Activated naive CD8-positive, alpha-beta T cell (primary cell): Measurements from ENCODE around the gene RGS2.

Source experiments
- H3K27ac Mint-ChIP-seq: one replicate; pipeline ENCODE4 v1.8.0; 2021; ENCODE audit warnings: mixed read lengths
- H3K27me3 Mint-ChIP-seq: one replicate; pipeline ENCODE4 v1.8.0; 2021; ENCODE audit warnings: mixed read lengths
- H3K36me3 Mint-ChIP-seq: one replicate; pipeline ENCODE4 v1.8.0; 2021; ENCODE audit warnings: mixed read lengths
- H3K4me1 Mint-ChIP-seq: one replicate; pipeline ENCODE4 v1.8.0; 2021; ENCODE audit warnings: low read depth, mixed read lengths
- H3K4me3 Mint-ChIP-seq: one replicate; pipeline ENCODE4 v1.8.0; 2021; ENCODE audit warnings: mild to moderate bottlenecking, mixed read lengths
- H3K9me3 Mint-ChIP-seq: one replicate; pipeline ENCODE4 v1.8.0; 2021; ENCODE audit warnings: low read depth, mixed read lengths

Gene RGS2

GRCh38 chr1:192809307-192810252, 741 bp downstream of the RGS2 start:
- H3K4me3 Mint-ChIP-seq: peak overlapping the region; percentile 98
- no peaks in the 10 kb centered on the region for H3K27me3 Mint-ChIP-seq
- peak overlapping the region; percentile 82 for H3K27ac Mint-ChIP-seq
- H3K9me3 Mint-ChIP-seq: no peaks in the 10 kb centered on the region
- peaks cover 39% of the 10 kb centered on the region for H3K4me1 Mint-ChIP-seq
- H3K36me3 Mint-ChIP-seq: no peaks in the 10 kb centered on the region

- Mint-ChIP-seq H3K4me1 (peaks cover 39% of the 10 kb centered on the region), H3K36me3 (no peaks in the 10 kb centered on the region), H3K27me3 (no peaks in the 10 kb centered on the region), H3K27ac (no peak overlapping the region), H3K4me3 (peak overlapping the region; percentile 98), H3K9me3 (no peaks in the 10 kb centered on the region)
Observed at GRCh38 chr1:192810253-192810880, 1.5 kb downstream of the RGS2 start.

- Mint-ChIP-seq H3K4me3 (peak overlapping the region; percentile 14), H3K4me1 (peaks cover 37% of the 10 kb centered on the region), H3K36me3 (no peaks in the 10 kb centered on the region), H3K9me3 (no peaks in the 10 kb centered on the region), H3K27ac (no peak overlapping the region), H3K27me3 (no peaks in the 10 kb centered on the region)
Observed at GRCh38 chr1:192811006-192811405, 2.2 kb downstream of the RGS2 start.

- no peaks in the 10 kb centered on the region for H3K27me3 Mint-ChIP-seq
- no peak overlapping the region for H3K27ac Mint-ChIP-seq
- no peaks in the 10 kb centered on the region for H3K9me3 Mint-ChIP-seq
- no peak overlapping the region for H3K4me3 Mint-ChIP-seq
- H3K36me3 Mint-ChIP-seq: no peaks in the 10 kb centered on the region
- peaks cover 33% of the 10 kb centered on the region for H3K4me1 Mint-ChIP-seq
Observed at GRCh38 chr1:192811594-192812239, 2.9 kb downstream of the RGS2 start.

GRCh38 chr1:192812420-192813209, 3.8 kb downstream of the RGS2 start:
- no peaks in the 10 kb centered on the region for H3K9me3 Mint-ChIP-seq
- H3K36me3 Mint-ChIP-seq: no peaks in the 10 kb centered on the region
- no peaks in the 10 kb centered on the region for H3K27me3 Mint-ChIP-seq
- no peak overlapping the region for H3K27ac Mint-ChIP-seq
- H3K4me3 Mint-ChIP-seq: no peak overlapping the region
- H3K4me1 Mint-ChIP-seq: peaks cover 24% of the 10 kb centered on the region

GRCh38 chr1:192814805-192815204, 6.0 kb downstream of the RGS2 start:
- Mint-ChIP-seq H3K4me3 (no peak overlapping the region), H3K27me3 (no peaks in the 10 kb centered on the region), H3K27ac (no peak overlapping the region), H3K9me3 (no peaks in the 10 kb centered on the region), H3K4me1 (peaks cover 5% of the 10 kb centered on the region), H3K36me3 (no peaks in the 10 kb centered on the region)

- Mint-ChIP-seq H3K9me3 (no peaks in the 10 kb centered on the region), H3K27ac (no peak overlapping the region), H3K4me1 (no peaks in the 10 kb centered on the region), H3K27me3 (no peaks in the 10 kb centered on the region), H3K36me3 (no peaks in the 10 kb centered on the region), H3K4me3 (no peak overlapping the region)
Observed at GRCh38 chr1:192817246-192817645, 8.4 kb downstream of the RGS2 start.

- no peak overlapping the region for H3K27ac Mint-ChIP-seq
- H3K4me3 Mint-ChIP-seq: no peak overlapping the region
- no peaks in the 10 kb centered on the region for H3K9me3 Mint-ChIP-seq
- H3K4me1 Mint-ChIP-seq: no peaks in the 10 kb centered on the region
- H3K36me3 Mint-ChIP-seq: no peaks in the 10 kb centered on the region
- H3K27me3 Mint-ChIP-seq: peaks cover 2% of the 10 kb centered on the region
Observed at GRCh38 chr1:192821296-192821695, 12.5 kb downstream of the RGS2 start.

GRCh38 chr1:192824511-192824910, 15.7 kb downstream of the RGS2 start:
- Mint-ChIP-seq H3K4me1 (no peaks in the 10 kb centered on the region), H3K4me3 (no peak overlapping the region), H3K27me3 (peaks cover 7% of the 10 kb centered on the region), H3K27ac (no peak overlapping the region), H3K9me3 (no peaks in the 10 kb centered on the region), H3K36me3 (no peaks in the 10 kb centered on the region)

GRCh38 chr1:192826791-192827546, 18.1 kb downstream of the RGS2 start:
- Mint-ChIP-seq H3K4me3 (no peak overlapping the region), H3K4me1 (no peaks in the 10 kb centered on the region), H3K9me3 (no peaks in the 10 kb centered on the region), H3K36me3 (no peaks in the 10 kb centered on the region), H3K27ac (no peak overlapping the region), H3K27me3 (peaks cover 7% of the 10 kb centered on the region)

GRCh38 chr1:192830595-192831246, 21.9 kb downstream of the RGS2 start:
- Mint-ChIP-seq H3K4me3 (no peak overlapping the region), H3K27ac (no peak overlapping the region), H3K9me3 (no peaks in the 10 kb centered on the region), H3K4me1 (no peaks in the 10 kb centered on the region), H3K36me3 (no peaks in the 10 kb centered on the region), H3K27me3 (peaks cover 7% of the 10 kb centered on the region)

- Mint-ChIP-seq H3K4me3 (no peak overlapping the region), H3K27ac (no peak overlapping the region), H3K9me3 (no peaks in the 10 kb centered on the region), H3K4me1 (no peaks in the 10 kb centered on the region), H3K36me3 (no peaks in the 10 kb centered on the region), H3K27me3 (peaks cover 5% of the 10 kb centered on the region)
Observed at GRCh38 chr1:192831706-192832355, 23.0 kb downstream of the RGS2 start.

- Mint-ChIP-seq H3K9me3 (no peaks in the 10 kb centered on the region), H3K4me1 (no peaks in the 10 kb centered on the region), H3K36me3 (no peaks in the 10 kb centered on the region), H3K27ac (no peak overlapping the region), H3K4me3 (no peak overlapping the region), H3K27me3 (peaks cover 5% of the 10 kb centered on the region)
Observed at GRCh38 chr1:192832492-192832891, 23.7 kb downstream of the RGS2 start.
